IMR-90 (cell line): ENCODE data around the gene RIPPLY3. TPM values are rescaled to one million over a fixed set of nuclear protein-coding genes. Genes with fewer than 3 reads are reported as not detected.

Source experiments
- ATAC-seq: fragments of 200-7000 bp; cut with Tn5 transposase; 2 replicates; pipeline ENCODE4 v1.9.1; 2020; ENCODE audit warnings: low read depth, mild to moderate bottlenecking, moderate library complexity
- BruUV-seq: library from RNA; stranded (reverse); fragments of 400-500 nt; replicated peaks from 2 replicates; lab custom pipeline; 2021; lab: Mats Ljungman, UMichigan
- CTCF ChIA-PET: fragments of 300-600 bp; formaldehyde crosslinking; extraction: SDS; loops from one replicate; lab custom pipeline; 2021; ENCODE audit warnings: antibody characterized with exemption; lab: Yijun Ruan, JAX
- POLR2A ChIA-PET: fragments of 300-600 bp; sonication (Branson Sonifier 250); formaldehyde crosslinking; loops from one replicate; lab custom pipeline; 2022; ENCODE audit warnings: antibody characterized with exemption; ENCODE audit not compliant: unreplicated experiment; lab: Charles Lee
- DNase-seq: peaks from one replicate; pipeline ENCODE4 v3.0.0; 2013
- H2AFZ ChIP-seq: replicated peaks from 2 replicates; pipeline ENCODE3; 2013; ENCODE audit warnings: low read length, mild to moderate bottlenecking; ENCODE audit not compliant: poor library complexity
- H2AK5ac ChIP-seq: 2 replicates; pipeline ENCODE4 v1.6.1; 2013; ENCODE audit warnings: low read depth, low read length, inconsistent platforms
- H2AK9ac ChIP-seq: replicated peaks from 2 replicates; pipeline ENCODE3; 2013; ENCODE audit warnings: mild to moderate bottlenecking, low read depth, low read length, moderate library complexity; ENCODE audit not compliant: poor library complexity
- H2BK120ac ChIP-seq: 2 replicates; pipeline ENCODE4 v1.6.1; 2013; ENCODE audit warnings: low read depth, low read length, inconsistent platforms
- H2BK15ac ChIP-seq: 3 replicates; pipeline ENCODE4 v1.6.1; 2013; ENCODE audit warnings: low read depth, low read length, inconsistent platforms
- H2BK20ac ChIP-seq: 2 replicates; pipeline ENCODE4 v1.6.1; 2013; ENCODE audit warnings: low read depth, mild to moderate bottlenecking, inconsistent platforms, low read length, moderate library complexity
- H2BK5ac ChIP-seq: 2 replicates; pipeline ENCODE4 v1.6.1; 2013; ENCODE audit warnings: mild to moderate bottlenecking, low read depth, low read length, inconsistent platforms; ENCODE audit not compliant: poor library complexity, severe bottlenecking
- H3K14ac ChIP-seq: replicated peaks from 2 replicates; pipeline ENCODE4 v1.6.1; 2013; ENCODE audit warnings: low read depth, low read length, inconsistent platforms
- H3K18ac ChIP-seq: 2 replicates; pipeline ENCODE4 v1.6.1; 2013; ENCODE audit warnings: low read depth, low read length, control low read depth
- H3K23ac ChIP-seq: 2 replicates; pipeline ENCODE4 v1.6.1; 2013; ENCODE audit warnings: low read depth, low read length, inconsistent platforms
- H3K27ac ChIP-seq: 2 replicates; pipeline ENCODE4 v1.5.1; 2013; ENCODE audit warnings: mild to moderate bottlenecking, control low read depth, low read length; ENCODE audit not compliant: insufficient read depth
- H3K27me3 ChIP-seq: 2 replicates; pipeline ENCODE4 v1.6.1; 2013; ENCODE audit warnings: low read length; ENCODE audit not compliant: control insufficient read depth, insufficient read depth
- H3K36me3 ChIP-seq: 2 replicates; pipeline ENCODE4 v1.6.1; 2013; ENCODE audit warnings: low read length, mixed read lengths; ENCODE audit not compliant: control insufficient read depth, insufficient read depth
- H3K4ac ChIP-seq: 2 replicates; pipeline ENCODE4 v1.6.1; 2013; ENCODE audit warnings: low read depth, low read length, inconsistent platforms
- H3K4me1 ChIP-seq: 2 replicates; pipeline ENCODE4 v1.6.1; 2013; ENCODE audit warnings: low read length, mixed read lengths; ENCODE audit not compliant: control insufficient read depth, insufficient read depth
- H3K4me2 ChIP-seq: 2 replicates; pipeline ENCODE4 v1.6.1; 2013; ENCODE audit warnings: low read depth, mild to moderate bottlenecking, control low read depth, low read length, moderate library complexity
- H3K4me3 ChIP-seq: 2 replicates; pipeline ENCODE4 v1.5.1; 2013; ENCODE audit warnings: low read depth, mild to moderate bottlenecking, control low read depth, low read length, moderate library complexity; ENCODE audit not compliant: insufficient read depth
- H3K56ac ChIP-seq: 2 replicates; pipeline ENCODE4 v1.6.1; 2013; ENCODE audit warnings: low read length, inconsistent platforms; ENCODE audit not compliant: insufficient read depth; ENCODE audit errors: extremely low read depth
- H3K79me1 ChIP-seq, 2 experiments: 2 replicates each; pipeline ENCODE4 v1.6.1; 2013; ENCODE audit warnings: low read length in 2 of 2, inconsistent platforms in 1 of 2, low read depth in 1 of 2
- H3K9ac ChIP-seq: 2 replicates; pipeline ENCODE4 v1.6.1; 2013; ENCODE audit warnings: low read depth, low read length, control low read depth
- H3K9me1 ChIP-seq: 2 replicates; pipeline ENCODE4 v1.6.1; 2013; ENCODE audit warnings: low read length, inconsistent platforms; ENCODE audit not compliant: insufficient read depth
- H3K9me3 ChIP-seq: 2 replicates; pipeline ENCODE4 v1.6.1; 2013; ENCODE audit warnings: low read length; ENCODE audit not compliant: control insufficient read depth, insufficient read depth
- H4K20me1 ChIP-seq: 2 replicates; pipeline ENCODE4 v1.6.1; 2013; ENCODE audit warnings: low read length, inconsistent platforms; ENCODE audit not compliant: insufficient read depth
- H4K5ac ChIP-seq: 2 replicates; pipeline ENCODE4 v1.6.1; 2013; ENCODE audit warnings: mild to moderate bottlenecking, low read depth, low read length, control low read depth
- H4K8ac ChIP-seq, 2 experiments: 2 replicates each; pipeline ENCODE4 v1.6.1; 2013; ENCODE audit warnings: low read depth in 2 of 2, low read length in 2 of 2, control low read depth in 1 of 2, inconsistent platforms in 1 of 2
- H4K91ac ChIP-seq: 2 replicates; pipeline ENCODE4 v1.6.1; 2013; ENCODE audit warnings: low read depth, low read length, inconsistent platforms; ENCODE audit not compliant: insufficient read depth
- BHLHE40 ChIP-seq: fragments of 150-350 bp; IDR thresholded peaks from 2 replicates; pipeline ENCODE4 v1.6.1; 2016; ENCODE audit warnings: mild to moderate bottlenecking, low read depth, low read length
- CEBPB ChIP-seq: IDR thresholded peaks from 2 replicates; pipeline ENCODE4 v1.6.1; 2012; ENCODE audit warnings: low read depth, low read length, improper control_type of control experiment
- CHD1 ChIP-seq: IDR thresholded peaks from 2 replicates; pipeline ENCODE4 v1.6.1; 2012; ENCODE audit warnings: low read depth, low read length, improper control_type of control experiment
- FOS ChIP-seq: fragments of 150-350 bp; IDR thresholded peaks from 2 replicates; pipeline ENCODE4 v1.6.1; 2016; ENCODE audit warnings: low read depth, low read length
- MAFK ChIP-seq: IDR thresholded peaks from 2 replicates; pipeline ENCODE4 v1.6.1; 2012; ENCODE audit warnings: low read depth, low read length, improper control_type of control experiment
- MAZ ChIP-seq: IDR thresholded peaks from 2 replicates; pipeline ENCODE4 v1.6.1; 2012; ENCODE audit warnings: low read depth, mild to moderate bottlenecking, low read length, improper control_type of control experiment, moderate library complexity, borderline replicate concordance
- MXI1 ChIP-seq: IDR thresholded peaks from 2 replicates; pipeline ENCODE4 v1.6.1; 2012; ENCODE audit warnings: low read depth, mild to moderate bottlenecking, low read length, moderate library complexity, borderline replicate concordance
- NFE2L2 ChIP-seq: fragments of 150-350 bp; IDR thresholded peaks from 2 replicates; pipeline ENCODE4 v1.6.1; 2016; ENCODE audit warnings: low read depth, mild to moderate bottlenecking, low read length
- POLR2A ChIP-seq: IDR thresholded peaks from 2 replicates; pipeline ENCODE4 v1.6.1; 2012; ENCODE audit warnings: mild to moderate bottlenecking, low read depth, low read length
- RAD21 ChIP-seq: IDR thresholded peaks from 2 replicates; pipeline ENCODE4 v1.6.1; 2012; ENCODE audit warnings: low read length, improper control_type of control experiment
- RCOR1 ChIP-seq: IDR thresholded peaks from 2 replicates; pipeline ENCODE4 v1.6.1; 2012; ENCODE audit warnings: mild to moderate bottlenecking, low read length, improper control_type of control experiment; ENCODE audit not compliant: insufficient replicate concordance
- RFX5 ChIP-seq: IDR thresholded peaks from 2 replicates; pipeline ENCODE4 v1.8.0; 2012; ENCODE audit warnings: low read depth, mild to moderate bottlenecking, low read length, moderate library complexity
- SMC3 ChIP-seq: fragments of 150-350 bp; IDR thresholded peaks from 2 replicates; pipeline ENCODE4 v1.6.1; 2016; ENCODE audit warnings: low read depth, mild to moderate bottlenecking, antibody characterized with exemption, low read length, moderate library complexity
- WGBS, 2 experiments: methylation state at CpG; one replicate each; pipeline versions ENCODE4 v1.1.5 to v1.1.7; 2013; ENCODE audit warnings: missing lambda C conversion rate in 2 of 2; ENCODE audit not compliant: insufficient read length in 1 of 2; ENCODE audit errors: extremely low coverage in 2 of 2; 5-methylcytosine and 5-hydroxymethylcytosine counted together
- dilution Hi-C: fragments of 300-500 bp; cut with HindIII; formaldehyde crosslinking; loops from one replicate; pipeline ENCODE4 v1.14.3; 2018; ENCODE audit warnings: low sequenced_read_pairs; ENCODE audit not compliant: unreplicated experiment
- in situ Hi-C: fragments of 300-500 bp; cut with MboI; formaldehyde crosslinking; loops from 3 replicates; pipeline ENCODE4 v1.14.3; 2019; ENCODE audit warnings: low sequenced_read_pairs, inconsistent platforms, mixed read lengths
- intact Hi-C: fragments of 100-400 bp; cut with micrococcal nuclease; formaldehyde crosslinking; loops from 2 replicates; pipeline ENCODE4 v1.10.0; 2022
- polyA plus RNA-seq, 3 experiments: library from polyadenylated mRNA; depleted of rRNA; stranded (reverse); fragments of >200 nt; gene quantifications; 2 replicates each; pipeline ENCODE4 v1.2.3, GENCODE V29; 2012; ENCODE audit warnings: low replicate concordance in 1 of 3
- total RNA-seq: library from RNA; depleted of rRNA; stranded (reverse); fragments of >200 nt; gene quantifications from 2 replicates; pipeline ENCODE4 v1.2.3, GENCODE V29; 2012
- TF ChIP-seq, protein P1 (sequence below): fragments of 150-350 bp; IDR thresholded peaks from 2 replicates; pipeline ENCODE4 v1.6.1; 2016; ENCODE audit warnings: low read depth, mild to moderate bottlenecking, low read length, moderate library complexity, borderline replicate concordance
- TF ChIP-seq, protein P2 (sequence below): fragments of 150-350 bp; IDR thresholded peaks from 2 replicates; pipeline ENCODE4 v1.6.1; 2017; ENCODE audit warnings: mild to moderate bottlenecking, antibody characterized with exemption, low read length, low read depth

The RIPPLY3 gene
- total and polyA plus RNA-seq, 2 of the 4 experiments (the other 2 are of a cell fraction) = 0.10 TPM; not detected in 1

DNA sequence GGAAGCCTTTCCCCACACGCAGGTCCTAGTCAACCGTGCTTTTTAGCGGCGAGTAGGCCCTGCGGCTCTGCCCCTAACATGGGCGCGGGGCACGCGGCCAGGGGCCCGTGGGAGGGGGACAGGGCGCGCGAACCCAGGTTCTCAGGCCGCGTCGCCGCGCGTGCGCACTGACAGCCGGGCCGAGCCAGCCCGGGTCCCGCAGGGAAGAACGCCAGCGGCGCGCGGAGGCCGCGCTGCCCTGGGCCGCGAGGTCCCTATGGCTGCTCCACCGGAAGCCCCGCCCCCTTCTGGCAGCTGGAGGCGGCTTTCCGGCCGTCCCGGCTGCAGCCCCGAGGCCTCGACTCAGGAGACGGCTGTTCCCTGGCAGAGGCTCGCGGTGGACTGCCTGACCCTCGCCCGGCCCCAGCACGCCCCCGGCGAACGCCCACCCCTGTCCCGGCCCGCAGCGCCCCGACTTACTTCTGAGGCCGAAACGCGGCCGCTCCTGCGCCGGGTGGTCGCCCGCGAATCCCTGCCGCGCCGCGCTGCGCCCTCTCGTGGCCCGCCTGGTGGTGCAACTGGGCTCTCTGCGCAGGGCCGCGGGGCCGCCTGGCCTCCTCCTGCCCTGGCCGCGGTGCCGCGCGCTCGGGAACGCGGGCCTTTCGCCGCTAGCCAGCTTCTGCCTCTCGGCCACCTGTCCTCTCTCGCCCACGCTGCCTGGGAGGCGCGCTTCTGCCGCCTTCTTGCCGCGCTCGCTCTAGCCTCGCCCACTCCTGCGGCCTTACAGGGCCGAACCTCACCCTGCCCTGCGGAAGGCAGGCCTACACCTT is 16.6 kb upstream of the RIPPLY3 start:
- Histone ChIP-seq H3K4me2 (peak overlapping the region; percentile 61), H2BK15ac (0 out of 3 replicates have a peak overlapping the region, but pooled peaks have one; percentile 23), H3K23ac (peak overlapping the region; percentile 52; the same call in 1 of the 2 replicates), H3K18ac (peak overlapping the region; percentile 3; the same call in 1 of the 2 replicates), H2AK5ac (peak overlapping the region; percentile 84), H3K27ac (peak overlapping the region; percentile 80), H3K4me1 (peaks cover 6% of the 10 kb centered on the region; the same call in 1 of the 2 replicates), H3K36me3 (no peaks in the 10 kb centered on the region), H4K8ac (peak overlapping the region; percentile 91 to 100), H2AFZ (peak overlapping the region; percentile 98), H3K14ac (peak overlapping the region; percentile 93), H2BK20ac (peak overlapping the region; percentile 10; the same call in 1 of the 2 replicates), H2BK5ac (peak overlapping the region; percentile 79), H4K91ac (peak overlapping the region; percentile 55; the same call in 1 of the 2 replicates), H2AK9ac (peak overlapping the region; percentile 53), H3K9ac (peak overlapping the region; percentile 77), H3K56ac (peak overlapping the region; percentile 69; the same call in 1 of the 2 replicates), H3K79me1 (peaks cover 0 to 8% of the 10 kb centered on the region in 2 experiments; a peak in 1 of 4 replicates), H4K20me1 (no peaks in the 10 kb centered on the region), H4K5ac (peak overlapping the region; percentile 62), H3K4ac (peak overlapping the region; percentile 86), H3K9me1 (0 out of 2 replicates have a peak, but pooled peaks cover 7% of the 10 kb centered on the region), H2BK120ac (peak overlapping the region; percentile 84), H3K4me3 (peak overlapping the region; percentile 44), H3K9me3 (peaks cover 2% of the 10 kb centered on the region; the same call in 1 of the 2 replicates), H3K27me3 (no peaks in the 10 kb centered on the region; the same call in 1 of the 2 replicates)
- intact Hi-C loops = loop anchor here (1.0 to 2.0 kb wide), 2 partner anchors 83 to 486 kb away; partner anchors contain the start of genes PIGP and TTC3
- no TSS peak for BruUV-seq
- ATAC-seq = peak; percentile 98
- ChIA-PET CTCF (interaction anchor here (0.6 to 1.0 kb wide), 8 partner anchors 10 to 351 kb away, joined by 3 to 7 read pairs (median 3); no protein-coding TSS in a partner anchor), POLR2A (no interaction called here)
- 1% methylated on average over 43 of the region's 97 CpGs; no CpG with 5 or more reads in 1 of the 2 experiments for WGBS, 2 experiments
- dilution Hi-C loops = no loop called here
- in situ Hi-C loops = no loop called here
- DNase-seq = peak; percentile 90
- no peak for TF ChIP-seq CHD1
- peak; percentile 57; the same call in 1 of the 2 replicates for TF ChIP-seq SMC3
- TF ChIP-seq CEBPB = no peak
- TF ChIP-seq, protein P1, sequence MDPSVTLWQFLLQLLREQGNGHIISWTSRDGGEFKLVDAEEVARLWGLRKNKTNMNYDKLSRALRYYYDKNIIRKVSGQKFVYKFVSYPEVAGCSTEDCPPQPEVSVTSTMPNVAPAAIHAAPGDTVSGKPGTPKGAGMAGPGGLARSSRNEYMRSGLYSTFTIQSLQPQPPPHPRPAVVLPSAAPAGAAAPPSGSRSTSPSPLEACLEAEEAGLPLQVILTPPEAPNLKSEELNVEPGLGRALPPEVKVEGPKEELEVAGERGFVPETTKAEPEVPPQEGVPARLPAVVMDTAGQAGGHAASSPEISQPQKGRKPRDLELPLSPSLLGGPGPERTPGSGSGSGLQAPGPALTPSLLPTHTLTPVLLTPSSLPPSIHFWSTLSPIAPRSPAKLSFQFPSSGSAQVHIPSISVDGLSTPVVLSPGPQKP = no peak
- no peak for TF ChIP-seq FOS
- TF ChIP-seq, protein P2, sequence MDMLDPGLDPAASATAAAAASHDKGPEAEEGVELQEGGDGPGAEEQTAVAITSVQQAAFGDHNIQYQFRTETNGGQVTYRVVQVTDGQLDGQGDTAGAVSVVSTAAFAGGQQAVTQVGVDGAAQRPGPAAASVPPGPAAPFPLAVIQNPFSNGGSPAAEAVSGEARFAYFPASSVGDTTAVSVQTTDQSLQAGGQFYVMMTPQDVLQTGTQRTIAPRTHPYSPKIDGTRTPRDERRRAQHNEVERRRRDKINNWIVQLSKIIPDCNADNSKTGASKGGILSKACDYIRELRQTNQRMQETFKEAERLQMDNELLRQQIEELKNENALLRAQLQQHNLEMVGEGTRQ = no peak
- no peak for TF ChIP-seq POLR2A
- no peak for TF ChIP-seq BHLHE40
- no peak for TF ChIP-seq RFX5
- TF ChIP-seq NFE2L2 = no peak
- TF ChIP-seq RCOR1 = peak; percentile 25
- TF ChIP-seq MXI1 = peak; percentile 37; the same call in 1 of the 2 replicates
- TF ChIP-seq RAD21 = peak; percentile 44
- TF ChIP-seq MAZ = peak; percentile 68; the same call in 1 of the 2 replicates
- TF ChIP-seq MAFK = no peak
